Stomach smooth muscle (tissue), 2 donors: ENCODE data around the gene KRT32.

Experiments
- H3K27ac ChIP-seq: one replicate; pipeline ENCODE4 v1.7.0; 2013; ENCODE audit warnings: mild to moderate bottlenecking, low read length, inconsistent platforms
- H3K27me3 ChIP-seq, 2 donors: one replicate each; pipeline ENCODE4 v1.7.0; 2013; ENCODE audit warnings: low read length in 2 of 2; ENCODE audit not compliant: insufficient read depth in 2 of 2, control insufficient read depth in 1 of 2
- H3K36me3 ChIP-seq, 2 donors: one replicate each; pipeline ENCODE4 v1.7.0; 2013; ENCODE audit warnings: low read length in 2 of 2; ENCODE audit not compliant: control insufficient read depth in 2 of 2, insufficient read depth in 2 of 2
- H3K4me1 ChIP-seq: one replicate; pipeline ENCODE4 v1.7.0; 2013; ENCODE audit warnings: low read length; ENCODE audit not compliant: control insufficient read depth, insufficient read depth
- H3K4me3 ChIP-seq, 2 donors: one replicate each; pipeline ENCODE4 v1.7.0; 2013; ENCODE audit warnings: low read length in 2 of 2
- H3K9ac ChIP-seq, 2 donors: one replicate each; pipeline ENCODE4 v1.7.0; 2013; ENCODE audit warnings: low read length in 2 of 2, mild to moderate bottlenecking in 1 of 2
- H3K9me3 ChIP-seq, 2 donors: one replicate each; pipeline ENCODE4 v1.7.0; 2013; ENCODE audit warnings: low read length in 2 of 2; ENCODE audit not compliant: control insufficient read depth in 2 of 2
- donor health status: healthy.
- donor health status: Pancreatic carcinoma.

The KRT32 gene

GRCh38 chr17:41505007-41505808 is 38.0 kb upstream of the KRT32 start, which contains the start of gene KRT13:
KRT13 (minus strand) TSS chr17:41505612; CDS start chr17:41505550, 62 bp downstream.
- Histone ChIP-seq H3K27ac (no peak within 1 kb of the TSS), H3K9me3 (no peaks in the 10 kb centered on the region), H3K27me3 (no peaks in the 10 kb centered on the region), H3K9ac (no peak within 1 kb of the TSS), H3K36me3 (no peaks in the 10 kb centered on the region), H3K4me3 (no peak within 1 kb of the TSS), H3K4me1 (no peaks in the 10 kb centered on the region)

- Histone ChIP-seq H3K27ac (no peak overlapping the region), H3K27me3 (no peaks in the 10 kb centered on the region), H3K9ac (no peak overlapping the region), H3K4me3 (no peak overlapping the region), H3K4me1 (no peaks in the 10 kb centered on the region), H3K9me3 (no peaks in the 10 kb centered on the region), H3K36me3 (no peaks in the 10 kb centered on the region)
These were observed 37.2 kb upstream of the KRT32 start for GRCh38 chr17:41504246-41504977.

GRCh38 chr17:41503202-41503601 is 36.0 kb upstream of the KRT32 start:
- Histone ChIP-seq H3K36me3 (no peaks in the 10 kb centered on the region), H3K27me3 (no peaks in the 10 kb centered on the region), H3K27ac (no peak overlapping the region), H3K4me3 (no peak overlapping the region), H3K4me1 (no peaks in the 10 kb centered on the region), H3K9ac (no peak overlapping the region), H3K9me3 (no peaks in the 10 kb centered on the region)

- H3K36me3 ChIP-seq = no peaks in the 10 kb centered on the region
- no peaks in the 10 kb centered on the region for H3K9me3 ChIP-seq
- no peak overlapping the region for H3K27ac ChIP-seq
- no peak overlapping the region for H3K4me3 ChIP-seq
- no peaks in the 10 kb centered on the region for H3K27me3 ChIP-seq
- no peaks in the 10 kb centered on the region for H3K4me1 ChIP-seq
- no peak overlapping the region for H3K9ac ChIP-seq
These were observed 33.1 kb upstream of the KRT32 start for GRCh38 chr17:41500131-41500911.

- Histone ChIP-seq H3K36me3 (no peaks in the 10 kb centered on the region), H3K27me3 (no peaks in the 10 kb centered on the region), H3K9ac (no peak overlapping the region), H3K4me3 (no peak overlapping the region), H3K4me1 (no peaks in the 10 kb centered on the region), H3K27ac (no peak overlapping the region), H3K9me3 (no peaks in the 10 kb centered on the region)
These were observed 32.5 kb upstream of the KRT32 start for GRCh38 chr17:41499714-41500113.

- no peaks in the 10 kb centered on the region for H3K36me3 ChIP-seq
- no peaks in the 10 kb centered on the region for H3K27me3 ChIP-seq
- H3K4me1 ChIP-seq = no peaks in the 10 kb centered on the region
- no peaks in the 10 kb centered on the region for H3K9me3 ChIP-seq
- no peak overlapping the region for H3K9ac ChIP-seq
- no peak overlapping the region for H3K27ac ChIP-seq
- H3K4me3 ChIP-seq = no peak overlapping the region
These were observed 31.1 kb upstream of the KRT32 start for GRCh38 chr17:41498276-41498675.

- Histone ChIP-seq H3K36me3 (no peaks in the 10 kb centered on the region), H3K27me3 (no peaks in the 10 kb centered on the region), H3K4me3 (no peak overlapping the region), H3K4me1 (no peaks in the 10 kb centered on the region), H3K9me3 (no peaks in the 10 kb centered on the region), H3K9ac (no peak overlapping the region), H3K27ac (no peak overlapping the region)
These were observed 29.8 kb upstream of the KRT32 start for GRCh38 chr17:41496803-41497484.

GRCh38 chr17:41494524-41494923 is 27.3 kb upstream of the KRT32 start:
- no peaks in the 10 kb centered on the region for H3K4me1 ChIP-seq

GRCh38 chr17:41492771-41493170 is 25.6 kb upstream of the KRT32 start:
- H3K4me3 ChIP-seq = no peak overlapping the region
- H3K4me1 ChIP-seq = no peaks in the 10 kb centered on the region
- no peaks in the 10 kb centered on the region for H3K9me3 ChIP-seq
- no peak overlapping the region for H3K27ac ChIP-seq
- no peak overlapping the region for H3K9ac ChIP-seq
- no peaks in the 10 kb centered on the region for H3K36me3 ChIP-seq
- H3K27me3 ChIP-seq = peaks cover 0 to 2% of the 10 kb centered on the region in 2 donors

More at GRCh38 chr17:41494524-41494923, 27.3 kb upstream of the KRT32 start:
- no peak overlapping the region for H3K4me3 ChIP-seq
- H3K9ac ChIP-seq = no peak overlapping the region
- no peaks in the 10 kb centered on the region for H3K9me3 ChIP-seq
- no peaks in the 10 kb centered on the region for H3K36me3 ChIP-seq
- no peaks in the 10 kb centered on the region for H3K27me3 ChIP-seq
- no peak overlapping the region for H3K27ac ChIP-seq

- Histone ChIP-seq H3K36me3 (no peaks in the 10 kb centered on the region), H3K27ac (no peak overlapping the region), H3K27me3 (peaks cover 0 to 2% of the 10 kb centered on the region in 2 donors), H3K4me1 (no peaks in the 10 kb centered on the region), H3K4me3 (no peak overlapping the region), H3K9me3 (no peaks in the 10 kb centered on the region), H3K9ac (no peak overlapping the region)
These were observed 25.2 kb upstream of the KRT32 start for GRCh38 chr17:41492351-41492750.
